Cardiac fibroblast (primary cell): Measurements from ENCODE around the gene SELENOT.

Experiments used
- DNase-seq, 2 donors: peaks; one replicate each; pipeline versions ENCODE4 v3.0.0 to v3.0.0-alpha.2; 2010; ENCODE audit warnings: low read depth in 2 of 2
- H3K4me3 ChIP-seq, 2 donors: replicated peaks in 1 of 2; 1 replicate in 1 of 2; 2 replicates in 1 of 2; pipeline ENCODE4 v1.5.1; 2011; ENCODE audit warnings: low read depth in 2 of 2, low read length in 2 of 2, mild to moderate bottlenecking in 2 of 2, moderate library complexity in 1 of 2
- CTCF ChIP-seq: IDR thresholded peaks from one replicate; pipeline ENCODE4 v1.5.1; 2011; ENCODE audit warnings: low read depth, mild to moderate bottlenecking, low read length, inconsistent platforms

Gene SELENOT

GRCh38 chr3:150577855-150578254 lies 25.3 kb upstream of the SELENOT start:
- DNase-seq, result peak; percentile 20 to 24
- no peak for TF ChIP-seq CTCF

GRCh38 chr3:150581174-150581573 lies 21.9 kb upstream of the SELENOT start:
- no peak for TF ChIP-seq CTCF
- no peak for DNase-seq
- H3K4me3 ChIP-seq, result no peak overlapping the region

More at GRCh38 chr3:150577855-150578254, 25.3 kb upstream of the SELENOT start:
- no peak overlapping the region for H3K4me3 ChIP-seq

GRCh38 chr3:150582620-150583019 lies 20.5 kb upstream of the SELENOT start:
- DNase-seq, result no peak
- no peak for TF ChIP-seq CTCF
- H3K4me3 ChIP-seq, result no peak overlapping the region

GRCh38 chr3:150583028-150583427 lies 20.1 kb upstream of the SELENOT start:
- TF ChIP-seq CTCF, result no peak
- H3K4me3 ChIP-seq, result no peak overlapping the region

GRCh38 chr3:150588027-150588830 lies 14.9 kb upstream of the SELENOT start:
- no peak overlapping the region for H3K4me3 ChIP-seq
- DNase-seq, result no peak
- TF ChIP-seq CTCF, result no peak

More at GRCh38 chr3:150583028-150583427, 20.1 kb upstream of the SELENOT start:
- no peak for DNase-seq

GRCh38 chr3:150589759-150590158 lies 13.4 kb upstream of the SELENOT start:
- no peak for TF ChIP-seq CTCF
- peak; percentile 9 to 27 for DNase-seq

GRCh38 chr3:150594150-150594549 lies 9.0 kb upstream of the SELENOT start:
- DNase-seq, result no peak
- H3K4me3 ChIP-seq, result no peak overlapping the region
- TF ChIP-seq CTCF, result no peak

More at GRCh38 chr3:150589759-150590158, 13.4 kb upstream of the SELENOT start:
- no peak overlapping the region for H3K4me3 ChIP-seq
